NCI-H446 treated with DMSO at 0.1 percent for 48 hours (cell line): ENCODE measurements around the gene RRBP1.
A peak's percentile ranks its signal among the peaks of the same experiment; 100 is the strongest.

ENCODE experiments used
- DNase-seq: peaks from one replicate; lab custom pipeline; 2025; lab: John Stamatoyannopoulos, UW

The RRBP1 gene

GRCh38 chr20:17579369-17580039 is 102.5 kb downstream of the RRBP1 start:
- DNase-seq: no peak

- no peak for DNase-seq
These were observed 105.8 kb downstream of the RRBP1 start for GRCh38 chr20:17576215-17576614.

- DNase-seq: no peak
These were observed 108.6 kb downstream of the RRBP1 start for GRCh38 chr20:17573463-17573862.

GRCh38 chr20:17572034-17572638 is 109.9 kb downstream of the RRBP1 start:
- DNase-seq: no peak

DNA sequence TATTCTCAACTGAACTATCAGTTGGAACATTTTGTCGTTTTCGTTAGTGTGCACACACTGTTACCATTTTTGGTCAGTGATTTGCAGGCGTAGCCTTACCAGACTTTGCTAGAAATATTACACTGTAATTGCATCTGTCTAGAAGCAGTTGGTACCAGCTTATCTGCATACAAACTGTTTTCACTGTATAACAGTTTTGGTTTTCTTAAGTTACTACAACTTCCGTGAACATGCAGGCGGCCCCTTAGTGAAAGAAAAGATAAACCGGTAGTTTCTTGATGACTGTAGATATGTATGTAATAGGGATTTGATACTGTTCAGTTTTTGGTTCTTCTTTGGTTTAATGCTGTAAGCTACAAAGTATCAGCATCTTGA is 110.9 kb downstream of the RRBP1 start:
- DNase-seq: no peak

DNA sequence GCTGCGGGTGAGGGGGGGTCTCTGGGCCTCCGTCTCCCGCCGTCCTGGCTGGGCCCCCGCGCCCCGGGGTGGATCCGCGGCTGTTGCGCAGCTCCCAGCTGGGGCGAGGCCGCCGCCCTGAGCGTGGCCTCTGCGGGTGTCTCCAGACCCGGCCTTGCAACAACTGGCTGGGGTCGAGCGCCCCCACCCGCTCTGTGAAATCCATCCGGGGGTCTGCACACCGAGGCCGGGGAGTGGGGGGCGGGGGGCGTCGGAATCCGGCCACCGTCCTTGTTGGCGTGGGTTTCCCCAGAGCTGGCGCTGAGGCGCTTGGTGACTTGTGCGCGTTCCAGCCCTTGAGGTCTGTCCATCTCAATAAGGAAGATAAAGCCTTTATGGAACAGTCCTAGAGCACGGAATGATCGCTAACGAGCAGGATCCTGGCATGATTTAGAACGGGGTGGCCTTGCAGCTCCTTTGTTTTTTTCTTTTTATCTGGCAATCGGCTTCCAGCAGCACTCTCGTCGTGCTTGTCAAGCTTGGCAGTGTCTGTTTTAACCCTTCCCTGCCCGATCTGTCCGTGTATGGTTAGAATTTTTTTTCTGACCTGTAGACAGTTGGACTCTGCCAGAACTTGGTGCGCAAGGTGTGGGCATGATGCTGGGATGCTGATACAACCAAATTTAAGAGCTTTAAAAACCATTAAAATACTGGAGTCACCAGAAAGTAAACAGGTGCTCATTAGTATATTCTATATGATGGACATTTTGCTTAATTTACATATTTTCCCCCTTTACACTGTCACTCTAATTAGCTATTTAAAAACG is 111.5 kb downstream of the RRBP1 start:
- peak; percentile 31 for DNase-seq

GRCh38 chr20:17569616-17570346 is 112.3 kb downstream of the RRBP1 start, which contains the start of gene DSTN:
Gene DSTN (plus strand): TSS chr20:17570075. CDS start chr20:17570209, 134 bp downstream.
- DNase-seq: peak; percentile 72

DNA sequence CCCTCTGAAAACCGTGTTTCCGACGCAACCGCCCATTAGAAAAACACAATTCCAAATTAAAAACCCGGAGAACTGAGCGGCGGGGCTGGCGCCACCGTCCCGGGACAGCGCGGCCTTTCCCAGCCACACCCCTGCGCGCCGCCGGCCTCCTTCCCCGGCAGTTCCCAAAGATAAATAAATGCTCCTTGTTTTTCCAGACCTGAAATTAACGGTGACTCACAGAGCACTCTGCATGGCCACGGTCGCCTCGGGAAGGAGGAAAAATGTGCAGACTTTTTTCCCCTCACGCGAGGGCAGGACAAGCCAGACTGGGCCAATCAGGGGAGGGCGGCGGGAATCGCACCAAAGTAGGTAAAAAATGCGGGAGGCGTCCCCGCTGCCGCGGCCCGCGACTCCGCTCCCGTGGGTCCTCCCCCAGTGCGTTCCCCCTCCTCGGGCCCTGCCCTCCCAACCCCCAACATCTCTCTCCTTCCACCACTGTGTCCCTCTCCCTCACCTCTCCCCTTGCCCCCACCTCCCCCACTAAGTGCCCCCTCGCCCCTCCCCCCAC is 113.0 kb downstream of the RRBP1 start:
- no peak for DNase-seq

GRCh38 chr20:17568045-17568788 is 113.8 kb downstream of the RRBP1 start:
- DNase-seq: no peak

- no peak for DNase-seq
These were observed 115.7 kb downstream of the RRBP1 start for GRCh38 chr20:17566345-17566744.

DNA sequence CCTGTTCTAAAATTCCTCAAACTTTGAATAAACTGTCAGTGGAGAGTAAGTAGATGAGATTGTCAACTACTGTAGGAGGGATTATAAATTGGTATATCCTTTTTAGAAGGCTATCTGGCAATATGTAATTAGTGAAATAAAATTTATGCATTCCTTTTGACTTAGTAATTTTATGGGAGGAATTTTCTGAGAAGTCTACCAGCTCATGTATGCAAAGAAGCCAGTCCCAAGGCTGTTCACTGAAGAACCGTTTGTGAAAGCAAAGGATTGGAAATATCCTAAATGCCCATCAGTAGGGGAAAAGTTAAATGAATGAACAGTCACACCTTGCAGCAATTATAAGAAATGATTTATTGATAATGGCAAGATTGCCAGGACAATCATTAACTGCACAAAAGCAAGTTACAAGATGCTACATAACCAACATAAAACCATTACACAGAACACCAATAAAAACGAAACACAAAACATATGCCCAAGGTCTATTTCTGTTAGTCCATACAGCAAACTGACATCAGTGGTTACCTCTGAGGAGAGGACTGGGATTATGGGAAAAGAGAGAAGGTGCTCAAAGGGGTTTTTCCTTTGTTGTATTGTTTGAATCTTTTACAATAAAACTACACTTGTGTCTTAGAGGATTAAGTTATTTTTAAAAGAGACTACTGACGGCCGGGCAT is 116.7 kb downstream of the RRBP1 start:
- DNase-seq: no peak
